Activated naive CD8-positive, alpha-beta T cell treated with anti-CD3 and anti-CD28 coated beads, Interleukin-2, amount 10 ng/mL, durations not matched to agents 7 days and 5 days (primary cell): ENCODE data around the gene OBSCN. TPM values are rescaled to one million over a fixed set of nuclear protein-coding genes. Genes with fewer than 3 reads are reported as not detected.
A peak's percentile ranks its signal among the peaks of the same experiment; 100 is the strongest.

ENCODE experiments used
- ATAC-seq: fragments of 150-1000 bp; cut with Tn5 transposase; one replicate; pipeline ENCODE4 v1.10.0; 2021; ENCODE audit warnings: low read depth, moderate library complexity
- POLR2A ChIA-PET: fragments of 350-600 bp; sonication (Branson Sonifier 250); formaldehyde crosslinking; loops from one replicate; lab custom pipeline; 2021; ENCODE audit warnings: antibody characterized with exemption; lab: Charles Lee
- DNase-seq: peaks from one replicate; pipeline ENCODE4 v3.0.0; 2021
- H3K27ac Mint-ChIP-seq: one replicate; pipeline ENCODE4 v1.8.0; 2022; ENCODE audit warnings: mild to moderate bottlenecking, mixed read lengths
- H3K27me3 Mint-ChIP-seq: one replicate; pipeline ENCODE4 v1.8.0; 2022; ENCODE audit warnings: mild to moderate bottlenecking, moderate library complexity, mixed read lengths
- H3K36me3 Mint-ChIP-seq: one replicate; pipeline ENCODE4 v1.8.0; 2021; ENCODE audit warnings: mild to moderate bottlenecking, mixed read lengths
- H3K4me1 Mint-ChIP-seq: one replicate; pipeline ENCODE4 v1.8.0; 2021; ENCODE audit warnings: mixed read lengths
- H3K4me3 Mint-ChIP-seq: one replicate; pipeline ENCODE4 v1.8.0; 2022; ENCODE audit warnings: mild to moderate bottlenecking, moderate library complexity, mixed read lengths
- H3K9me3 Mint-ChIP-seq: one replicate; pipeline ENCODE4 v1.8.0; 2021; ENCODE audit warnings: mixed read lengths
- total RNA-seq, 2 experiments: library from RNA; stranded (reverse); gene quantifications; one replicate each; pipeline ENCODE4 v1.2.3, GENCODE V29; 2021

The OBSCN gene
- total RNA-seq, 2 experiments from 2014 or later: 44.3 to 44.7 TPM

- H3K27me3 Mint-ChIP-seq: no peaks in the 10 kb centered on the region
- ATAC-seq (no peak), DNase-seq (no peak)
- POLR2A ChIA-PET: no interaction called here
- H3K4me1 Mint-ChIP-seq: peaks cover 3% of the 10 kb centered on the region
- H3K9me3 Mint-ChIP-seq: no peaks in the 10 kb centered on the region
- no peak overlapping the region for H3K4me3 Mint-ChIP-seq
- H3K36me3 Mint-ChIP-seq: no peaks in the 10 kb centered on the region
- H3K27ac Mint-ChIP-seq: no peak overlapping the region
These were observed 75.8 kb downstream of the OBSCN start for GRCh38 chr1:228283476-228284147.

- ATAC-seq (no peak), DNase-seq (no peak)
- H3K36me3 Mint-ChIP-seq: no peaks in the 10 kb centered on the region
- H3K27ac Mint-ChIP-seq: no peak overlapping the region
- no peak overlapping the region for H3K4me3 Mint-ChIP-seq
- no peaks in the 10 kb centered on the region for H3K27me3 Mint-ChIP-seq
- no peaks in the 10 kb centered on the region for H3K9me3 Mint-ChIP-seq
- H3K4me1 Mint-ChIP-seq: peaks cover 7% of the 10 kb centered on the region
- POLR2A ChIA-PET: no interaction called here
These were observed 76.3 kb downstream of the OBSCN start for GRCh38 chr1:228284148-228284495.

GRCh38 chr1:228284521-228284920, 76.7 kb downstream of the OBSCN start:
- DNase-seq: no peak
- POLR2A ChIA-PET: no interaction called here

GRCh38 chr1:228285661-228286504, 78.0 kb downstream of the OBSCN start:
- POLR2A ChIA-PET: no interaction called here
- DNase-seq (peak; percentile 22), ATAC-seq (no peak)
- no peaks in the 10 kb centered on the region for H3K36me3 Mint-ChIP-seq
- H3K27ac Mint-ChIP-seq: no peak overlapping the region
- no peak overlapping the region for H3K4me3 Mint-ChIP-seq
- H3K27me3 Mint-ChIP-seq: no peaks in the 10 kb centered on the region
- peaks cover 7% of the 10 kb centered on the region for H3K4me1 Mint-ChIP-seq
- H3K9me3 Mint-ChIP-seq: no peaks in the 10 kb centered on the region

More at GRCh38 chr1:228284521-228284920, 76.7 kb downstream of the OBSCN start:
- no peaks in the 10 kb centered on the region for H3K27me3 Mint-ChIP-seq
- ATAC-seq: no peak
- no peak overlapping the region for H3K4me3 Mint-ChIP-seq
- peaks cover 7% of the 10 kb centered on the region for H3K4me1 Mint-ChIP-seq
- H3K9me3 Mint-ChIP-seq: no peaks in the 10 kb centered on the region
- H3K27ac Mint-ChIP-seq: no peak overlapping the region
- no peaks in the 10 kb centered on the region for H3K36me3 Mint-ChIP-seq

- no peak overlapping the region for H3K4me3 Mint-ChIP-seq
- ATAC-seq (no peak), DNase-seq (no peak)
- no peaks in the 10 kb centered on the region for H3K9me3 Mint-ChIP-seq
- no peak overlapping the region for H3K27ac Mint-ChIP-seq
- no peaks in the 10 kb centered on the region for H3K27me3 Mint-ChIP-seq
- H3K4me1 Mint-ChIP-seq: peaks cover 7% of the 10 kb centered on the region
- POLR2A ChIA-PET: interaction anchor here (0.6 kb wide), 1 partner anchor 120 kb away, joined by 3 read pairs; the partner anchor contains the start of gene TRIM11
- H3K36me3 Mint-ChIP-seq: no peaks in the 10 kb centered on the region
These were observed 78.9 kb downstream of the OBSCN start for GRCh38 chr1:228286505-228287417.

- Mint-ChIP-seq H3K27me3 (no peaks in the 10 kb centered on the region), H3K27ac (no peak overlapping the region), H3K9me3 (no peaks in the 10 kb centered on the region), H3K4me1 (peaks cover 7% of the 10 kb centered on the region), H3K4me3 (no peak overlapping the region), H3K36me3 (no peaks in the 10 kb centered on the region)
- DNase-seq (peak; percentile 23), ATAC-seq (no peak)
- POLR2A ChIA-PET: no interaction called here
These were observed 79.9 kb downstream of the OBSCN start for GRCh38 chr1:228287541-228288425.

GRCh38 chr1:228288536-228289238, 80.8 kb downstream of the OBSCN start:
- POLR2A ChIA-PET: no interaction called here
- peak; percentile 20 for DNase-seq
- Mint-ChIP-seq H3K27me3 (no peaks in the 10 kb centered on the region), H3K36me3 (no peaks in the 10 kb centered on the region), H3K9me3 (no peaks in the 10 kb centered on the region), H3K4me3 (no peak overlapping the region), H3K4me1 (peaks cover 7% of the 10 kb centered on the region), H3K27ac (peak overlapping the region; percentile 68)
- no peak for ATAC-seq

GRCh38 chr1:228289239-228289849, 81.5 kb downstream of the OBSCN start:
- H3K4me1 Mint-ChIP-seq: peaks cover 7% of the 10 kb centered on the region

GRCh38 chr1:228289996-228290881, 82.4 kb downstream of the OBSCN start:
- DNase-seq (peak; percentile 26), ATAC-seq (no peak)
- no peaks in the 10 kb centered on the region for H3K27me3 Mint-ChIP-seq
- H3K4me1 Mint-ChIP-seq: peaks cover 7% of the 10 kb centered on the region
- peaks cover 3% of the 10 kb centered on the region for H3K36me3 Mint-ChIP-seq
- no peaks in the 10 kb centered on the region for H3K9me3 Mint-ChIP-seq
- H3K4me3 Mint-ChIP-seq: no peak overlapping the region
- POLR2A ChIA-PET: no interaction called here
- H3K27ac Mint-ChIP-seq: no peak overlapping the region

More at GRCh38 chr1:228289239-228289849, 81.5 kb downstream of the OBSCN start:
- Mint-ChIP-seq H3K4me3 (no peak overlapping the region), H3K27ac (peak overlapping the region; percentile 68), H3K36me3 (no peaks in the 10 kb centered on the region), H3K27me3 (no peaks in the 10 kb centered on the region), H3K9me3 (no peaks in the 10 kb centered on the region)
- no peak for DNase-seq
- ATAC-seq: no peak
- POLR2A ChIA-PET: no interaction called here

- peaks cover under 1% of the 10 kb centered on the region for H3K9me3 Mint-ChIP-seq
- H3K4me1 Mint-ChIP-seq: peaks cover 7% of the 10 kb centered on the region
- H3K36me3 Mint-ChIP-seq: peaks cover 5% of the 10 kb centered on the region
- ATAC-seq: no peak
- no peak overlapping the region for H3K4me3 Mint-ChIP-seq
- no peaks in the 10 kb centered on the region for H3K27me3 Mint-ChIP-seq
- POLR2A ChIA-PET: interaction anchor here (0.6 kb wide), 1 partner anchor 40 kb away, joined by 3 read pairs; no protein-coding TSS in a partner anchor
- H3K27ac Mint-ChIP-seq: no peak overlapping the region
- no peak for DNase-seq
These were observed 84.2 kb downstream of the OBSCN start for GRCh38 chr1:228291906-228292608.
